ENCODE data around the gene SLC2A6. TPM values are rescaled to one million over a fixed set of nuclear protein-coding genes. Genes with fewer than 3 reads are reported as not detected.
A peak's percentile ranks its signal among the peaks of the same experiment; 100 is the strongest.

SLC2A6 gene
- total RNA-seq, 4 donors from 2014 or later = 0.29 to 3.7 (median 0.49) TPM

DNA sequence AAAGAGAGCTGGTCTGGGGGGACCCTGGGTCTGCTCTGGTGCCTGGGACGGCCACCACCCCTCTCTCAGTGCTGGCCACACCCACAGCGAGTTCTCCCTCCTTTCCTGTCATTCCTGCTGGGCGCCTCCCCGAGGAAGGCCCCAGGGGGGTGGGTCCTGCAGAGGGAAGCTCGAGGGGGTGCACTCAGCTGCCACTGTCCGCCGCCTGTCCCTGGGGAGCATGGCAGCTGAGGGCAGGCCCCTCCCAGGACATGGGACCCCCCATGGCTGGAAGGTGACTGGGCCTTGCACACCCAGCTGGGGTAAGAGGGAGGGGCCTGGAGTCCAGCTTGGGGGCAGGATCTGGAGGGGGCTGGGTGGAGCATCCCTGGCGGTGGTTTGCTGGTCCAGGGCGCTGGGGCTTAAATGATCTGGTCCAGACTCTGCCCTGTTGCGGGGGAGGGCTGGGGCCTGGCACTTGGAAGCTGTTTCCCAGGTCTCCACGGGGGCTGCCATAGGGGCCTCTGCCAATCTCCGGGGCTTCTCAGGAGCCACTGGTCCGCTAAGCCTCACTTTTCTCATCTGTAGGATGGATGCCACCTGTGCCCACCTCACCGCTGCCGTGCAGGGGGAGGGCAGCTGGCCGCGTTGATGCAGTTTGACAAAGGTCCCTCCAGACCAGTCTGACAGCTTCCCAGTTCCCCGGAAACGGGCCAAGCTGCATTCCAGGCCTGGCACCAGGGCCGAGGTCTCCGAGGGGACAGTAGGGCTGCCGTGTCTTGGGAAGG, 6.0 kb upstream of the SLC2A6 start:
- Histone ChIP-seq H3K4me3 (no peak overlapping the region), H3K36me3 (no peaks in the 10 kb centered on the region), H3K27ac (no peak overlapping the region), H3K27me3 (peaks cover 11% of the 10 kb centered on the region), H3K4me1 (no peaks in the 10 kb centered on the region), H3K9me3 (no peaks in the 10 kb centered on the region)
- no peak for DNase-seq (ENCODE audit: low spot score in 2 of 2)
- 42% methylated on average over 12 of the region's 22 CpGs for WGBS
- TF ChIP-seq, protein P1, sequence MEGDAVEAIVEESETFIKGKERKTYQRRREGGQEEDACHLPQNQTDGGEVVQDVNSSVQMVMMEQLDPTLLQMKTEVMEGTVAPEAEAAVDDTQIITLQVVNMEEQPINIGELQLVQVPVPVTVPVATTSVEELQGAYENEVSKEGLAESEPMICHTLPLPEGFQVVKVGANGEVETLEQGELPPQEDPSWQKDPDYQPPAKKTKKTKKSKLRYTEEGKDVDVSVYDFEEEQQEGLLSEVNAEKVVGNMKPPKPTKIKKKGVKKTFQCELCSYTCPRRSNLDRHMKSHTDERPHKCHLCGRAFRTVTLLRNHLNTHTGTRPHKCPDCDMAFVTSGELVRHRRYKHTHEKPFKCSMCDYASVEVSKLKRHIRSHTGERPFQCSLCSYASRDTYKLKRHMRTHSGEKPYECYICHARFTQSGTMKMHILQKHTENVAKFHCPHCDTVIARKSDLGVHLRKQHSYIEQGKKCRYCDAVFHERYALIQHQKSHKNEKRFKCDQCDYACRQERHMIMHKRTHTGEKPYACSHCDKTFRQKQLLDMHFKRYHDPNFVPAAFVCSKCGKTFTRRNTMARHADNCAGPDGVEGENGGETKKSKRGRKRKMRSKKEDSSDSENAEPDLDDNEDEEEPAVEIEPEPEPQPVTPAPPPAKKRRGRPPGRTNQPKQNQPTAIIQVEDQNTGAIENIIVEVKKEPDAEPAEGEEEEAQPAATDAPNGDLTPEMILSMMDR (IDR thresholded peaks at IDR 0.05) = no peak
- no peak for TF ChIP-seq EP300 (IDR thresholded peaks at IDR 0.05)
- TF ChIP-seq POLR2A (IDR thresholded peaks at IDR 0.05) = no peak
- TF ChIP-seq POLR2AphosphoS5 (IDR thresholded peaks at IDR 0.05) = no peak

GRCh38 chr9:133483611-133484010, 4.7 kb upstream of the SLC2A6 start:
- WGBS = 79% methylated on average over 9 of the region's 9 CpGs
- DNase-seq (ENCODE audit: low spot score in 2 of 2) = no peak
- H3K9me3 ChIP-seq = no peaks in the 10 kb centered on the region
- no peak for TF ChIP-seq EP300 (IDR thresholded peaks at IDR 0.05)
- no peak for TF ChIP-seq POLR2AphosphoS5 (IDR thresholded peaks at IDR 0.05)
- TF ChIP-seq, protein P1 (IDR thresholded peaks at IDR 0.05) = no peak
- no peak for TF ChIP-seq POLR2A (IDR thresholded peaks at IDR 0.05)
- no peak overlapping the region for H3K4me3 ChIP-seq
- H3K27ac ChIP-seq = no peak overlapping the region
- H3K27me3 ChIP-seq = peaks cover 11% of the 10 kb centered on the region
- H3K36me3 ChIP-seq = no peaks in the 10 kb centered on the region
- peaks cover 12% of the 10 kb centered on the region for H3K4me1 ChIP-seq

DNA sequence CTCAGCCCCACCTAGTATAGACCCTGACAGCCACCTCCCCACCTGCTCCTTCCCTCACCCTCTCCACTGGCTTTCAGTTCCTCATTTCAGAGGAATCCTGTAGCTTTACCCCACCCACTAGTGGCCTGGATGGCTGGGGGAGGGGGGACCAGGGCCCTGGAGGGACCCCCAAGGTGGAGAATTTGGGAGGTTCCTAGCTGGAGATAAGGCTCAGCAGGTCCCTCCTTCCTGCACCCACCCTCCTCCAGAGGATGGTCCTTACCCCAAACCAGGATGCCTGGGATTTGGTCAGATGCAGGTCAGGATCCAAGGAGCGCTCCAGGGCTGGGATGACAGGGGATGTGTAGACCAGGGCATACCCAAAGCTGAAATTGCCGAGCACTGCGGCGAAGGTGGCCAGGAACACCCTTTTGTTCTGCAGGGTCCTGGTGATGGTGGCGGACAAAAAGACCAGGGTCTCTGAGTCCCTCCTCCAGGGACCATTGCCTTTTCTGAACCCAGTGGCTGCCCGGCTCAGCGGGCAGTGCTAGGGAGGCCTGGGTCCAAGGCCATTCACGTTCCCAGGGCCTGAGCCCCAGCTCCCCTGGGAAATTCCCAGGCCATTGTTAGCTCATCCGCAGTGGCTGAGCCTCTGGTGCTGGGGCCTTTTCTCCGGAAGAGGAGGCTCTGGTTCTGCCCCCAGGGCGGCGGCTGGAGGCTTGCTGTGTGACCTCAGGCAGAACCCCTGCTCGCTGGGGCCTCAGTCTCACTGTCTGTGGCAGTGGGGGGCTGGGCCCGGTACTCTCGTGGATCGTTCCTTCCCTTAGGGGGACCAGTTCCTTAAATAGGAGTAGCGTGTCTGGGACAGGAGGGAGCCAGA, 678 bp downstream of the SLC2A6 start:
- WGBS = 60% methylated on average over 4 of the region's 17 CpGs
- Histone ChIP-seq H3K27me3 (peaks cover 3% of the 10 kb centered on the region), H3K4me1 (peaks cover 13% of the 10 kb centered on the region), H3K36me3 (no peaks in the 10 kb centered on the region), H3K27ac (no peak overlapping the region), H3K4me3 (peak overlapping the region; percentile 41), H3K9me3 (no peaks in the 10 kb centered on the region)
- DNase-seq (ENCODE audit: low spot score in 2 of 2) = no peak
- TF ChIP-seq, protein P1 (IDR thresholded peaks at IDR 0.05) = no peak
- TF ChIP-seq EP300 (IDR thresholded peaks at IDR 0.05) (no peak), POLR2AphosphoS5 (IDR thresholded peaks at IDR 0.05) (no peak), POLR2A (IDR thresholded peaks at IDR 0.05) (no peak)

DNA sequence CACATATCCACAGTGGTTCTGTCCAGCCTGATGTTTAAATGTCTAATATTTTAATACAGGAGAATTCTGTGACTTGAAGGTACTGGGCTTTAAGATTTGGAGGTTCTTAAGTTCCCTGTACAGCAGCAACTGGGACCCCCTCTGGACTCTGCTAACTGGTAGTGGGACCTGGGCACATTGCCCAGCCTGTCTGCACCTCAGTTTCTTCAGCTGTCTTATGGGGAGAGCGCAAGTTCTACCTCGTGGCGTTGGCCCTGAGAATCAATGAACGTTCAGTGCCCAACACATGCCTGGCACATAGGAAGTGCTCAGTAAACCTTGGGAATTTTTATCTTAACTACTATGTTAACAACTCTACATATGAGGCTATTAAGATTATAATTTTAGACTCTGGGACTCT, 1.4 kb downstream of the SLC2A6 start:
- H3K36me3 ChIP-seq = no peaks in the 10 kb centered on the region
- DNase-seq (ENCODE audit: low spot score in 2 of 2) = no peak
- H3K4me3 ChIP-seq = no peak overlapping the region
- no peak overlapping the region for H3K27ac ChIP-seq
- no peaks in the 10 kb centered on the region for H3K9me3 ChIP-seq
- H3K27me3 ChIP-seq = peaks cover 3% of the 10 kb centered on the region
- 89% methylated on average over 4 of the region's 4 CpGs for whole genome bisulfite sequencing
- TF ChIP-seq EP300 (IDR thresholded peaks at IDR 0.05) (no peak), POLR2A (IDR thresholded peaks at IDR 0.05) (no peak), POLR2AphosphoS5 (IDR thresholded peaks at IDR 0.05) (no peak)
- peaks cover 13% of the 10 kb centered on the region for H3K4me1 ChIP-seq

DNA sequence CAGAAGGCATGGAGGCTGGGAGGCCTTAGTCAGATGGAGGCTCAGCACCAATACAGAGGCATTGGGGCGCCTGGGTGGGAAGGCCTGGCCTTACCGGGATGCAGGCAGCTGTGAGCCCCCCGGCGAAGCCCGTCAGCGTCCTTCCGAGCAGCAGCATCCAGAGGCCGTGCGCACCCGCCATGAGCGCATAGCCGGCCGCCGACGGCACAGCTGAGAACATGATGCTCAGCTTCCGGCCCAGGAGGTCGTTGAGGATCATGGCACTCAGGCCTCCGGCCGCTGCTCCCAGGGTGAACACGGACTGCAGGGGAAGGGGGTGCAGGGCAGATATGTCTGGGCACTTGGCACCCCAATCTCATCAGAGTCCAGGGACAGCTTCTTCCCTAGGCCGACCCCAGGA, 2.0 kb downstream of the SLC2A6 start:
- Histone ChIP-seq H3K27ac (no peak overlapping the region), H3K9me3 (no peaks in the 10 kb centered on the region), H3K36me3 (no peaks in the 10 kb centered on the region), H3K27me3 (peaks cover 3% of the 10 kb centered on the region), H3K4me3 (no peak overlapping the region), H3K4me1 (peaks cover 13% of the 10 kb centered on the region)
- TF ChIP-seq EP300 (IDR thresholded peaks at IDR 0.05) (no peak), POLR2AphosphoS5 (IDR thresholded peaks at IDR 0.05) (no peak), POLR2A (IDR thresholded peaks at IDR 0.05) (no peak)
- TF ChIP-seq, protein P1 (IDR thresholded peaks at IDR 0.05) = no peak
- no peak for DNase-seq (ENCODE audit: low spot score in 2 of 2)
- WGBS = 90% methylated on average over 11 of the region's 21 CpGs
